Natural killer cell (primary cell): ENCODE results near the gene GASK1B. TPM values are rescaled to one million over a fixed set of nuclear protein-coding genes. Genes with fewer than 3 reads are reported as not detected.
A peak's percentile ranks its signal among the peaks of the same experiment; 100 is the strongest.

ENCODE experiments used
- ATAC-seq, 3 donors: fragments of 150-1000 bp in 2 of 3; fragments of 200-7000 bp in 1 of 3; cut with Tn5 transposase; 1 replicate in 1 of 3; 2 replicates in 2 of 3; pipeline ENCODE4 v1.10.0; 2021; ENCODE audit warnings: mild to moderate bottlenecking in 2 of 3, moderate library complexity in 2 of 3
- DNase-seq, 2 donors: peaks; one replicate each; pipeline versions ENCODE4 v3.0.0 to v3.0.0-alpha.2; 2013 to 2021; ENCODE audit warnings: mixed read lengths in 1 of 2
- H3K27ac ChIP-seq: one replicate; pipeline ENCODE4 v1.5.1; 2013; ENCODE audit warnings: mild to moderate bottlenecking, low read length
- H3K27me3 ChIP-seq: one replicate; pipeline ENCODE4 v1.6.1; 2013; ENCODE audit warnings: low read length; ENCODE audit not compliant: control insufficient read depth, insufficient read depth
- H3K36me3 ChIP-seq: one replicate; pipeline ENCODE4 v1.6.1; 2013; ENCODE audit warnings: low read length; ENCODE audit not compliant: control insufficient read depth, insufficient read depth
- H3K4me1 ChIP-seq: one replicate; pipeline ENCODE4 v1.6.1; 2013; ENCODE audit warnings: low read length; ENCODE audit not compliant: control insufficient read depth, insufficient read depth
- H3K4me3 ChIP-seq: one replicate; pipeline ENCODE4 v1.5.1; 2013; ENCODE audit warnings: low read length
- H3K9me3 ChIP-seq: one replicate; pipeline ENCODE4 v1.6.1; 2013; ENCODE audit warnings: low read length; ENCODE audit not compliant: control insufficient read depth, insufficient read depth
- H3K27ac Mint-ChIP-seq, 2 donors: one replicate each; pipeline ENCODE4 v1.8.0; 2022; ENCODE audit warnings: mild to moderate bottlenecking in 2 of 2, mixed read lengths in 2 of 2, moderate library complexity in 1 of 2
- H3K27me3 Mint-ChIP-seq, 2 donors: one replicate each; pipeline ENCODE4 v1.8.0; 2022; ENCODE audit warnings: low read depth in 2 of 2, mixed read lengths in 2 of 2
- H3K36me3 Mint-ChIP-seq: one replicate; pipeline ENCODE4 v1.8.0; 2022; ENCODE audit warnings: mixed read lengths
- H3K4me1 Mint-ChIP-seq, 2 donors: one replicate each; pipeline ENCODE4 v1.8.0; 2022; ENCODE audit warnings: mixed read lengths in 2 of 2
- H3K4me3 Mint-ChIP-seq: one replicate; pipeline ENCODE4 v1.8.0; 2022; ENCODE audit warnings: mild to moderate bottlenecking, moderate library complexity, mixed read lengths
- H3K9me3 Mint-ChIP-seq, 2 donors: one replicate each; pipeline ENCODE4 v1.8.0; 2022; ENCODE audit warnings: mixed read lengths in 2 of 2
- CTCF ChIP-seq: fragments of 200-600 bp; IDR thresholded peaks from one replicate; pipeline ENCODE4 v1.8.0; 2022; ENCODE audit warnings: antibody characterized with exemption
- WGBS: methylation state at CpG from one replicate; pipeline ENCODE4 v1.1.7; 2013; ENCODE audit warnings: missing lambda C conversion rate; ENCODE audit not compliant: insufficient coverage; 5-methylcytosine and 5-hydroxymethylcytosine counted together
- intact Hi-C: fragments of 100-400 bp; cut with micrococcal nuclease; formaldehyde crosslinking; loops from one replicate; pipeline ENCODE4 v1.14.2; 2022
- total RNA-seq, 4 donors: library from RNA; stranded (reverse); fragments of 120-200 nt in 1 of 4; gene quantifications; one replicate each; pipeline versions ENCODE4 v1.2.3 to v1.2.4, GENCODE V29; 2013 to 2022

Gene GASK1B
- 1 to 10 TPM in 2 of 3 donors, under 1 TPM in 1; 0.31 to 2.0 (median 1.1) TPM for total RNA-seq
- 3.6 TPM for total RNA-seq (2013)

GRCh38 chr4:158172261-158173258 lies at the start of gene GASK1B:
Gene GASK1B (minus strand): TSS chr4:158173025. CDS start chr4:158171375, 1,650 bp downstream.
- Histone ChIP-seq H3K27me3 (no peaks in the 10 kb centered on the region), H3K4me1 (no peaks in the 10 kb centered on the region), H3K4me3 (no peak within 1 kb of the TSS), H3K9me3 (no peaks in the 10 kb centered on the region), H3K27ac (no peak within 1 kb of the TSS), H3K36me3 (no peaks in the 10 kb centered on the region)
- Mint-ChIP-seq H3K36me3 (no peaks in the 10 kb centered on the region), H3K27me3 (peaks cover 14 to 30% of the 10 kb centered on the region in 2 donors), H3K4me1 (no peaks in the 10 kb centered on the region), H3K27ac (no peak within 1 kb of the TSS), H3K4me3 (peak within 1 kb of the TSS; percentile 7), H3K9me3 (no peaks in the 10 kb centered on the region)
- TF ChIP-seq CTCF = no peak
- ATAC-seq (no peak), DNase-seq (no peak)
- intact Hi-C loops = no loop called here
- 12% methylated on average over 11 of the region's 12 CpGs for WGBS

- TF ChIP-seq CTCF = no peak
- ATAC-seq = no peak
- Histone ChIP-seq H3K4me3 (no peak overlapping the region), H3K4me1 (no peaks in the 10 kb centered on the region), H3K27ac (no peak overlapping the region), H3K36me3 (no peaks in the 10 kb centered on the region), H3K27me3 (no peaks in the 10 kb centered on the region), H3K9me3 (no peaks in the 10 kb centered on the region)
- DNase-seq = no peak
- H3K27me3 Mint-ChIP-seq = no peaks in the 10 kb centered on the region
- H3K4me3 Mint-ChIP-seq = no peak overlapping the region
- intact Hi-C loops = no loop called here
- H3K9me3 Mint-ChIP-seq = peaks cover 2% of the 10 kb centered on the region in 2 donors
- H3K36me3 Mint-ChIP-seq = no peaks in the 10 kb centered on the region
- no peak overlapping the region for H3K27ac Mint-ChIP-seq
- 85% methylated on average over 1 of the region's 1 CpG for WGBS
- no peaks in the 10 kb centered on the region for H3K4me1 Mint-ChIP-seq
Observed at GRCh38 chr4:158219623-158220022, 46.8 kb upstream of the GASK1B start.

- intact Hi-C loops = no loop called here
- TF ChIP-seq CTCF = no peak
- DNase-seq (no peak), ATAC-seq (no peak)
- Histone ChIP-seq H3K4me1 (no peaks in the 10 kb centered on the region), H3K27me3 (no peaks in the 10 kb centered on the region), H3K36me3 (no peaks in the 10 kb centered on the region), H3K4me3 (no peak overlapping the region), H3K9me3 (no peaks in the 10 kb centered on the region), H3K27ac (no peak overlapping the region)
- Mint-ChIP-seq H3K27ac (no peak overlapping the region), H3K4me1 (no peaks in the 10 kb centered on the region), H3K36me3 (no peaks in the 10 kb centered on the region), H3K9me3 (peaks cover 2% of the 10 kb centered on the region in 2 donors), H3K4me3 (no peak overlapping the region), H3K27me3 (no peaks in the 10 kb centered on the region)
- 97% methylated on average over 5 of the region's 5 CpGs for WGBS
Observed at GRCh38 chr4:158217763-158218162, 44.9 kb upstream of the GASK1B start.
